ENCODE data around the gene STIM2. TPM values are rescaled to one million over a fixed set of nuclear protein-coding genes. Genes with fewer than 3 reads are reported as not detected.

Gene STIM2
- total RNA-seq, 4 donors from 2014 or later = 9.6 to 12.2 (median 10.1) TPM

GRCh38 chr4:26884486-26884988, 23.9 kb downstream of the STIM2 start:
- Histone ChIP-seq H3K4me1 (peaks cover 0 to 11% (median 4%) of the 10 kb centered on the region in 4 donors), H3K4me3 (no peak overlapping the region), H3K27me3 (no peaks in the 10 kb centered on the region), H3K27ac (replicated peaks in 1 of 4) (no peak overlapping the region), H3K9me3 (no peaks in the 10 kb centered on the region), H3K36me3 (no peaks in the 10 kb centered on the region)
- WGBS = 79% methylated on average over 5 of the region's 5 CpGs
- intact Hi-C loops (cut with DNase I) = no loop called here
- TF ChIP-seq POLR2A (IDR thresholded peaks at IDR 0.05; ENCODE audit: low read depth) (no peak), EP300 (IDR thresholded peaks at IDR 0.05) (no peak), POLR2AphosphoS5 (IDR thresholded peaks at IDR 0.05) (no peak), CTCF (IDR thresholded peaks at IDR 0.05) (no peak)
- DNase-seq (ENCODE audit: extremely low spot score) = no peak

GRCh38 chr4:26885912-26886274, 25.3 kb downstream of the STIM2 start:
- no peak for DNase-seq (ENCODE audit: extremely low spot score)
- no peaks in the 10 kb centered on the region for H3K36me3 ChIP-seq
- no peaks in the 10 kb centered on the region for H3K27me3 ChIP-seq
- no peak overlapping the region for H3K4me3 ChIP-seq
- TF ChIP-seq EP300 (IDR thresholded peaks at IDR 0.05) (no peak), POLR2A (IDR thresholded peaks at IDR 0.05; ENCODE audit: low read depth) (no peak), CTCF (IDR thresholded peaks at IDR 0.05) (no peak), POLR2AphosphoS5 (IDR thresholded peaks at IDR 0.05) (no peak)
- no peak overlapping the region for H3K27ac ChIP-seq (replicated peaks in 1 of 4)
- 85% methylated on average over 2 of the region's 2 CpGs for WGBS
- no peaks in the 10 kb centered on the region for H3K9me3 ChIP-seq
- intact Hi-C loops (cut with DNase I) = no loop called here
- H3K4me1 ChIP-seq = peaks cover 0 to 11% (median 4%) of the 10 kb centered on the region in 4 donors

- Histone ChIP-seq H3K27ac (replicated peaks in 1 of 4) (no peak overlapping the region), H3K4me3 (no peak overlapping the region), H3K36me3 (no peaks in the 10 kb centered on the region), H3K27me3 (no peaks in the 10 kb centered on the region), H3K4me1 (peaks cover 0 to 11% (median 4%) of the 10 kb centered on the region in 4 donors), H3K9me3 (no peaks in the 10 kb centered on the region)
- no peak for DNase-seq (ENCODE audit: extremely low spot score)
- 51% methylated on average over 3 of the region's 3 CpGs for WGBS
- intact Hi-C loops (cut with DNase I) = no loop called here
- TF ChIP-seq CTCF (IDR thresholded peaks at IDR 0.05) (no peak), POLR2A (IDR thresholded peaks at IDR 0.05; ENCODE audit: low read depth) (no peak), POLR2AphosphoS5 (IDR thresholded peaks at IDR 0.05) (no peak), EP300 (IDR thresholded peaks at IDR 0.05) (no peak)
These were observed 26.5 kb downstream of the STIM2 start for GRCh38 chr4:26887143-26887542.

GRCh38 chr4:26887809-26888208, 27.2 kb downstream of the STIM2 start:
- H3K9me3 ChIP-seq = no peaks in the 10 kb centered on the region
- no peak for DNase-seq (ENCODE audit: extremely low spot score)
- no peaks in the 10 kb centered on the region for H3K27me3 ChIP-seq
- no peak overlapping the region for H3K27ac ChIP-seq (replicated peaks in 1 of 4)
- H3K36me3 ChIP-seq = no peaks in the 10 kb centered on the region
- H3K4me1 ChIP-seq = peaks cover 0 to 11% (median 4%) of the 10 kb centered on the region in 4 donors
- H3K4me3 ChIP-seq = no peak overlapping the region
- no peak for TF ChIP-seq CTCF (IDR thresholded peaks at IDR 0.05)
- 73% methylated on average over 2 of the region's 2 CpGs for WGBS
- intact Hi-C loops (cut with DNase I) = no loop called here

GRCh38 chr4:26889356-26889755, 28.7 kb downstream of the STIM2 start:
- no peak overlapping the region for H3K27ac ChIP-seq (replicated peaks in 1 of 4)
- no peak overlapping the region for H3K4me3 ChIP-seq
- 97% methylated on average over 3 of the region's 3 CpGs for WGBS
- H3K4me1 ChIP-seq = peaks cover 0 to 7% (median 1%) of the 10 kb centered on the region in 4 donors
- intact Hi-C loops (cut with DNase I) = no loop called here
- no peak for DNase-seq (ENCODE audit: extremely low spot score)
- TF ChIP-seq CTCF (IDR thresholded peaks at IDR 0.05) (no peak), EP300 (IDR thresholded peaks at IDR 0.05) (no peak), POLR2AphosphoS5 (IDR thresholded peaks at IDR 0.05) (no peak), POLR2A (IDR thresholded peaks at IDR 0.05; ENCODE audit: low read depth) (no peak)
- H3K36me3 ChIP-seq = no peaks in the 10 kb centered on the region
- no peaks in the 10 kb centered on the region for H3K9me3 ChIP-seq
- no peaks in the 10 kb centered on the region for H3K27me3 ChIP-seq

All from esophagus muscularis mucosa (tissue), 4 donors.